ENCODE results near the gene COL26A1. TPM values are rescaled to one million over a fixed set of nuclear protein-coding genes. Genes with fewer than 3 reads are reported as not detected.

Gene COL26A1
- total and polyA plus RNA-seq, 2 of the 4 experiments (the other 2 are of a cell fraction) = not detected

GRCh38 chr7:101400751-101401150, 38.1 kb downstream of the COL26A1 start:
- H3K9me1 ChIP-seq (ENCODE audit: insufficient read depth, low read length) = 0 out of 2 replicates have a peak, but pooled peaks cover 5% of the 10 kb centered on the region
- H2AFZ ChIP-seq (replicated peaks; ENCODE audit: low read length, poor library complexity) = no peak overlapping the region
- no peak overlapping the region for H3K9ac ChIP-seq (ENCODE audit: low read depth, low read length)
- H3K36me3 ChIP-seq (ENCODE audit: control insufficient read depth, insufficient read depth, low read length) = no peaks in the 10 kb centered on the region
- H2BK120ac ChIP-seq (ENCODE audit: low read depth, low read length) = no peak overlapping the region
- BruUV-seq (replicated peaks) = no TSS peak
- no peak for ATAC-seq (ENCODE audit: low read depth)
- no peaks in the 10 kb centered on the region for H3K79me1 ChIP-seq (ENCODE audit: low read depth in 1 of 2, low read length in 2 of 2)
- H2AK5ac ChIP-seq (ENCODE audit: low read depth, low read length) = no peak overlapping the region
- H3K27me3 ChIP-seq (ENCODE audit: control insufficient read depth, insufficient read depth, low read length) = peaks cover 48% of the 10 kb centered on the region
- no peak overlapping the region for H2BK5ac ChIP-seq (ENCODE audit: low read depth, low read length, poor library complexity, severe bottlenecking)
- TF ChIP-seq RFX5 (IDR thresholded peaks at IDR 0.05; ENCODE audit: low read depth, low read length) = no peak
- TF ChIP-seq BHLHE40 (IDR thresholded peaks at IDR 0.05; ENCODE audit: low read depth, low read length) = no peak
- no peak for TF ChIP-seq MXI1 (IDR thresholded peaks at IDR 0.05; ENCODE audit: borderline replicate concordance, low read depth, low read length)
- no peak for TF ChIP-seq ELK1 (IDR thresholded peaks at IDR 0.05; ENCODE audit: borderline replicate concordance, low read depth, low read length)
- no peak for TF ChIP-seq USF2 (IDR thresholded peaks at IDR 0.05; ENCODE audit: low read depth, low read length)
- no peak for TF ChIP-seq RCOR1 (IDR thresholded peaks at IDR 0.05; ENCODE audit: insufficient replicate concordance, low read length)
- TF ChIP-seq CHD1 (IDR thresholded peaks at IDR 0.05; ENCODE audit: low read depth, low read length) = no peak
- no peak for TF ChIP-seq CEBPB (IDR thresholded peaks at IDR 0.05; ENCODE audit: low read depth, low read length)
- TF ChIP-seq SMC3 (IDR thresholded peaks at IDR 0.05; ENCODE audit: low read depth, low read length) = no peak
- no peak for TF ChIP-seq FOS (IDR thresholded peaks at IDR 0.05; ENCODE audit: low read depth, low read length)
- TF ChIP-seq CTCF (conservative IDR thresholded peaks at IDR 0.05; ENCODE audit: low read depth, low read length) = no peak
- no peak for TF ChIP-seq RAD21 (IDR thresholded peaks at IDR 0.05; ENCODE audit: low read length)
- no peak for TF ChIP-seq NFE2L2 (IDR thresholded peaks at IDR 0.05; ENCODE audit: low read depth, low read length)
- no peak for TF ChIP-seq POLR2A (IDR thresholded peaks at IDR 0.05; ENCODE audit: low read depth, low read length)
- no peak for TF ChIP-seq MAZ (IDR thresholded peaks at IDR 0.05; ENCODE audit: borderline replicate concordance, low read depth, low read length)
- no peak for TF ChIP-seq MAFK (IDR thresholded peaks at IDR 0.05; ENCODE audit: low read depth, low read length)
- peaks cover 2% of the 10 kb centered on the region; the same call in 1 of the 2 replicates for H3K4me1 ChIP-seq (ENCODE audit: control insufficient read depth, insufficient read depth, low read length)
- no peak overlapping the region for H4K91ac ChIP-seq (ENCODE audit: insufficient read depth, low read depth, low read length)
- no peak overlapping the region for H2BK20ac ChIP-seq (ENCODE audit: low read depth, low read length)
- 74% methylated on average over 6 of the region's 13 CpGs; no CpG with 5 or more reads in 1 of the 2 experiments for WGBS, 2 experiments (ENCODE audit: extremely low coverage in 2 of 2, insufficient read length in 1 of 2)
- in situ Hi-C loops (cut with MboI; ENCODE audit: low sequenced_read_pairs) (no loop called here), intact Hi-C loops (cut with micrococcal nuclease) (no loop called here), dilution Hi-C loops (cut with HindIII; ENCODE audit: low sequenced_read_pairs, unreplicated experiment) (no loop called here)
- H4K8ac ChIP-seq (ENCODE audit: low read depth in 2 of 2, low read length in 2 of 2) = no peak overlapping the region
- no peak overlapping the region for H3K4me2 ChIP-seq (ENCODE audit: low read depth, low read length)
- H3K56ac ChIP-seq (ENCODE audit: extremely low read depth, insufficient read depth, low read length) = no peak overlapping the region
- POLR2A ChIA-PET (ENCODE audit: unreplicated experiment) = no interaction called here
- CTCF ChIA-PET = no interaction called here
- H3K4me3 ChIP-seq (ENCODE audit: insufficient read depth, low read depth, low read length) = no peak overlapping the region
- DNase-seq = no peak
- no peaks in the 10 kb centered on the region for H4K20me1 ChIP-seq (ENCODE audit: insufficient read depth, low read length)
- H2AK9ac ChIP-seq (replicated peaks; ENCODE audit: low read depth, low read length, poor library complexity) = no peak overlapping the region
- no peak overlapping the region for H3K4ac ChIP-seq (ENCODE audit: low read depth, low read length)
- H3K18ac ChIP-seq (ENCODE audit: low read depth, low read length) = no peak overlapping the region
- no peak overlapping the region for H4K5ac ChIP-seq (ENCODE audit: low read depth, low read length)
- H2BK15ac ChIP-seq (ENCODE audit: low read depth, low read length) = no peak overlapping the region
- no peak overlapping the region for H3K14ac ChIP-seq (replicated peaks; ENCODE audit: low read depth, low read length)
- H3K9me3 ChIP-seq (ENCODE audit: control insufficient read depth, insufficient read depth, low read length) = peaks cover 3% of the 10 kb centered on the region; the same call in 1 of the 2 replicates
- H3K23ac ChIP-seq (ENCODE audit: low read depth, low read length) = no peak overlapping the region
- H3K27ac ChIP-seq (ENCODE audit: insufficient read depth, low read length) = no peak overlapping the region
